Measurements from ENCODE around the gene EBI3. TPM values are rescaled to one million over a fixed set of nuclear protein-coding genes. Genes with fewer than 3 reads are reported as not detected.
A peak's percentile ranks its signal among the peaks of the same experiment; 100 is the strongest.
"Not testable (repeated sequence)": the region's sequence is repeated elsewhere in the genome, so short reads cannot be mapped to it uniquely, and the experiment has no call there.

The EBI3 gene
- total RNA-seq, 1 experiment from 2014 or later: not detected

- no peaks in the 10 kb centered on the region for H3K9me3 ChIP-seq (ENCODE audit: insufficient read depth, low read depth)
- ChIA-PET POLR2A (ENCODE audit: unreplicated experiment) (no interaction called here), CTCF (no interaction called here)
- DNase-seq: no peak
- TF ChIP-seq EZH2 (IDR thresholded peaks at IDR 0.05; ENCODE audit: low read depth): no peak
- no peak for TF ChIP-seq CTCF (conservative IDR thresholded peaks at IDR 0.05)
- H3K79me2 ChIP-seq (ENCODE audit: low read depth): no peaks in the 10 kb centered on the region
- no peaks in the 10 kb centered on the region for H3K27me3 ChIP-seq (ENCODE audit: insufficient read depth, low read depth)
- no peak overlapping the region for H3K27ac ChIP-seq
- H3K4me2 ChIP-seq: peak overlapping the region; percentile 57
- no peak overlapping the region for H2AFZ ChIP-seq
- no peaks in the 10 kb centered on the region for H4K20me1 ChIP-seq (ENCODE audit: insufficient read depth)
- intact Hi-C loops (cut with micrococcal nuclease; ENCODE audit: unreplicated experiment): no loop called here
- no peaks in the 10 kb centered on the region for H3F3A ChIP-seq (ENCODE audit: insufficient read depth, low read depth)
- H3K9me2 ChIP-seq (ENCODE audit: insufficient read depth): no peaks in the 10 kb centered on the region
- no TSS peak for BruUV-seq (replicated peaks)
- H3K36me3 ChIP-seq (ENCODE audit: low read depth): no peaks in the 10 kb centered on the region
- no peak overlapping the region for H3K4me3 ChIP-seq
- H3K4me1 ChIP-seq (replicated peaks; ENCODE audit: insufficient read depth): no peaks in the 10 kb centered on the region
These were observed 551 bp upstream of the EBI3 start for GRCh38 chr19:4228765-4229178.

GRCh38 chr19:4230237-4230636 lies 914 bp downstream of the EBI3 start:
- H3K9me2 ChIP-seq (ENCODE audit: insufficient read depth); CTCF ChIA-PET; H3F3A ChIP-seq (ENCODE audit: insufficient read depth, low read depth); H3K79me2 ChIP-seq (ENCODE audit: low read depth); H3K4me2 ChIP-seq; H3K9me3 ChIP-seq (ENCODE audit: insufficient read depth, low read depth); H3K36me3 ChIP-seq (ENCODE audit: low read depth); H3K27ac ChIP-seq; BruUV-seq (replicated peaks); intact Hi-C loops (cut with micrococcal nuclease; ENCODE audit: unreplicated experiment); H3K4me1 ChIP-seq (replicated peaks; ENCODE audit: insufficient read depth); DNase-seq; POLR2A ChIA-PET (ENCODE audit: unreplicated experiment); H4K20me1 ChIP-seq (ENCODE audit: insufficient read depth); H2AFZ ChIP-seq; H3K4me3 ChIP-seq; H3K27me3 ChIP-seq (ENCODE audit: insufficient read depth, low read depth): not testable (repeated sequence)

GRCh38 chr19:4231521-4231920 lies 2.2 kb downstream of the EBI3 start:
- H3K9me3 ChIP-seq (ENCODE audit: insufficient read depth, low read depth); BruUV-seq (replicated peaks): not testable (repeated sequence)

GRCh38 chr19:4232139-4232538 lies 2.8 kb downstream of the EBI3 start:
- H3K79me2 ChIP-seq (ENCODE audit: low read depth); CTCF ChIA-PET; POLR2A ChIA-PET (ENCODE audit: unreplicated experiment); H3K9me3 ChIP-seq (ENCODE audit: insufficient read depth, low read depth); H3K9me2 ChIP-seq (ENCODE audit: insufficient read depth); intact Hi-C loops (cut with micrococcal nuclease; ENCODE audit: unreplicated experiment); H2AFZ ChIP-seq; H3K4me1 ChIP-seq (replicated peaks; ENCODE audit: insufficient read depth); H3K36me3 ChIP-seq (ENCODE audit: low read depth); H3K27me3 ChIP-seq (ENCODE audit: insufficient read depth, low read depth); H3K4me3 ChIP-seq; DNase-seq; H3K27ac ChIP-seq; H3F3A ChIP-seq (ENCODE audit: insufficient read depth, low read depth); H4K20me1 ChIP-seq (ENCODE audit: insufficient read depth); BruUV-seq (replicated peaks); H3K4me2 ChIP-seq: not testable (repeated sequence)

More at GRCh38 chr19:4231521-4231920, 2.2 kb downstream of the EBI3 start:
- intact Hi-C loops (cut with micrococcal nuclease; ENCODE audit: unreplicated experiment); H3K4me3 ChIP-seq; H3K79me2 ChIP-seq (ENCODE audit: low read depth); H2AFZ ChIP-seq; H3K4me1 ChIP-seq (replicated peaks; ENCODE audit: insufficient read depth); H3K9me2 ChIP-seq (ENCODE audit: insufficient read depth); CTCF ChIA-PET; H3K36me3 ChIP-seq (ENCODE audit: low read depth); H3K27ac ChIP-seq; DNase-seq; POLR2A ChIA-PET (ENCODE audit: unreplicated experiment); H4K20me1 ChIP-seq (ENCODE audit: insufficient read depth); H3K27me3 ChIP-seq (ENCODE audit: insufficient read depth, low read depth); H3K4me2 ChIP-seq; H3F3A ChIP-seq (ENCODE audit: insufficient read depth, low read depth): not testable (repeated sequence)

Data from PC-9 (cell line).